Immature natural killer cell (primary cell): ENCODE results near the gene ZC3H7A. TPM values are rescaled to one million over a fixed set of nuclear protein-coding genes. Genes with fewer than 3 reads are reported as not detected.
A peak's percentile ranks its signal among the peaks of the same experiment; 100 is the strongest.
"Not testable (repeated sequence)": the region's sequence is repeated elsewhere in the genome, so short reads cannot be mapped to it uniquely, and the experiment has no call there.

Source experiments
- DNase-seq, 3 donors: peaks; one replicate each; pipeline ENCODE4 v3.0.0; 2022; ENCODE audit warnings: mixed read lengths in 1 of 3
- H3K27ac Mint-ChIP-seq, 6 donors: one replicate each; pipeline ENCODE4 v1.8.0; 2020; ENCODE audit warnings: mixed read lengths in 6 of 6, mild to moderate bottlenecking in 5 of 6, inconsistent platforms in 4 of 6, moderate library complexity in 3 of 6
- H3K27me3 Mint-ChIP-seq, 3 donors: one replicate each; pipeline ENCODE4 v1.8.0; 2020 to 2021; ENCODE audit warnings: low read depth in 3 of 3, mild to moderate bottlenecking in 3 of 3, mixed read lengths in 3 of 3, moderate library complexity in 3 of 3, inconsistent platforms in 1 of 3
- H3K36me3 Mint-ChIP-seq, 3 donors: one replicate each; pipeline ENCODE4 v1.8.0; 2020; ENCODE audit warnings: mixed read lengths in 3 of 3, inconsistent platforms in 2 of 3, mild to moderate bottlenecking in 2 of 3
- H3K4me1 Mint-ChIP-seq, 2 donors: one replicate each; pipeline ENCODE4 v1.8.0; 2020; ENCODE audit warnings: inconsistent platforms in 2 of 2, mild to moderate bottlenecking in 2 of 2, mixed read lengths in 2 of 2, moderate library complexity in 1 of 2
- H3K4me3 Mint-ChIP-seq, 5 donors: one replicate each; pipeline ENCODE4 v1.8.0; 2020; ENCODE audit warnings: mild to moderate bottlenecking in 5 of 5, mixed read lengths in 5 of 5, inconsistent platforms in 3 of 5, moderate library complexity in 3 of 5
- H3K9me3 Mint-ChIP-seq, 6 donors: one replicate each; pipeline ENCODE4 v1.8.0; 2020; ENCODE audit warnings: mild to moderate bottlenecking in 6 of 6, mixed read lengths in 6 of 6, inconsistent platforms in 4 of 6, moderate library complexity in 3 of 6
- polyA plus RNA-seq, 3 donors: library from polyadenylated mRNA; unstranded; fragments of 300-500 nt; fragmentation: Illumina TruSeq; gene quantifications; one replicate each; pipeline ENCODE4 v1.2.3, GENCODE V29; 2021

Gene ZC3H7A
- 10 to 100 TPM; 20.3 to 34.2 (median 29.2) TPM for polyA plus RNA-seq

GRCh38 chr16:11797166-11797956 lies at the start of gene ZC3H7A:
Gene ZC3H7A (minus strand): TSS chr16:11797258. CDS start chr16:11782354, 14,904 bp downstream.
- Mint-ChIP-seq H3K9me3 (no peaks in the 10 kb centered on the region), H3K4me3 (peak within 1 kb of the TSS; percentile 90 to 94 (median 94)), H3K27me3 (peaks cover 5 to 15% (median 12%) of the 10 kb centered on the region in 3 donors), H3K27ac (peak within 1 kb of the TSS; percentile 95 to 99 (median 98)), H3K4me1 (peaks cover 59 to 68% of the 10 kb centered on the region in 2 donors), H3K36me3 (no peaks in the 10 kb centered on the region)
- DNase-seq = peak; percentile 95

GRCh38 chr16:11844499-11844898 lies 47.4 kb upstream of the ZC3H7A start:
- Mint-ChIP-seq H3K9me3 (no peaks in the 10 kb centered on the region), H3K4me3 (no peak overlapping the region), H3K36me3 (peaks cover 15 to 48% (median 23%) of the 10 kb centered on the region in 3 donors), H3K27ac (no peak overlapping the region), H3K27me3 (peaks cover 0 to 1% (median 0%) of the 10 kb centered on the region in 3 donors), H3K4me1 (peaks cover 3 to 16% of the 10 kb centered on the region in 2 donors)
- no peak for DNase-seq

- H3K27me3 Mint-ChIP-seq = peaks cover 0 to 3% (median 0%) of the 10 kb centered on the region in 3 donors
- no peak overlapping the region for H3K27ac Mint-ChIP-seq
- no peak overlapping the region for H3K4me3 Mint-ChIP-seq
- no peak for DNase-seq
- H3K9me3 Mint-ChIP-seq = no peaks in the 10 kb centered on the region
- H3K36me3 Mint-ChIP-seq = peaks cover 17 to 48% (median 25%) of the 10 kb centered on the region in 3 donors
- H3K4me1 Mint-ChIP-seq = peaks cover 1 to 10% of the 10 kb centered on the region in 2 donors
These were observed 46.8 kb upstream of the ZC3H7A start for GRCh38 chr16:11843861-11844260.

DNA sequence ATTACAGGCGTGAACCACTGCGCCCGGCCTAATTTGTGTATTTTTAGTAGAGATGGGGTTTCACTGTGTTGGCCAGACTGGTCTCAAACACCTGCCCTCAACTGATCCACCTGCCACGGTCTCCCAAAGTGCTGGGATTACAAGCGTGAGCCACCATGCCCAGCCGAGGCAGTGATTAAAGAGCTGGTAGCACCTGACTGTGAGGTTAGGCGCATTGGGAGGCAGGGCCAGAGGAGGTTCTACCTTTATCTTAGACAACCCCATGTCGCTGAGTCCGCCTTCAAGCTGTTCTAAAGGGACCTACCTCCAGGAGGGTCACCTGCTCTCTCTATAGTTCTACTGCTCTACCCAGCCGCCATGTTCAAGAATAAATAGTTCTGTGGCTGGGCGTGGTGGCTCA lies 46.1 kb upstream of the ZC3H7A start:
- H3K36me3 Mint-ChIP-seq = peaks cover 17 to 49% (median 25%) of the 10 kb centered on the region in 3 donors
- H3K27me3 Mint-ChIP-seq = peaks cover 0 to 3% (median 0%) of the 10 kb centered on the region in 3 donors
- H3K4me3 Mint-ChIP-seq = no peak overlapping the region
- H3K9me3 Mint-ChIP-seq = no peaks in the 10 kb centered on the region
- H3K27ac Mint-ChIP-seq = no peak overlapping the region
- no peak for DNase-seq
- H3K4me1 Mint-ChIP-seq = peaks cover 0 to 10% of the 10 kb centered on the region in 2 donors

GRCh38 chr16:11841026-11841425 lies 44.0 kb upstream of the ZC3H7A start:
- no peak overlapping the region for H3K27ac Mint-ChIP-seq
- H3K9me3 Mint-ChIP-seq = no peaks in the 10 kb centered on the region
- DNase-seq = no peak
- H3K27me3 Mint-ChIP-seq = peaks cover 0 to 2% (median 2%) of the 10 kb centered on the region in 3 donors
- peaks cover 12 to 44% (median 29%) of the 10 kb centered on the region in 3 donors for H3K36me3 Mint-ChIP-seq
- peaks cover 0 to 10% of the 10 kb centered on the region in 2 donors for H3K4me1 Mint-ChIP-seq
- no peak overlapping the region for H3K4me3 Mint-ChIP-seq

GRCh38 chr16:11836650-11837244 lies 39.7 kb upstream of the ZC3H7A start:
- Mint-ChIP-seq H3K27ac (peak overlapping the region in 1 of 6 donors; percentile 39), H3K27me3 (peaks cover 0 to 4% (median 2%) of the 10 kb centered on the region in 3 donors)

GRCh38 chr16:11835891-11836649 lies 39.0 kb upstream of the ZC3H7A start:
- no peak for DNase-seq
- Mint-ChIP-seq H3K9me3 (no peaks in the 10 kb centered on the region), H3K36me3 (peaks cover 6 to 28% (median 15%) of the 10 kb centered on the region in 3 donors), H3K4me3 (no peak overlapping the region), H3K4me1 (no peaks in the 10 kb centered on the region), H3K27ac (peak overlapping the region in 1 of 6 donors; percentile 8), H3K27me3 (peaks cover 0 to 4% (median 2%) of the 10 kb centered on the region in 3 donors)

More at GRCh38 chr16:11836650-11837244, 39.7 kb upstream of the ZC3H7A start:
- Mint-ChIP-seq H3K4me1 (no peaks in the 10 kb centered on the region), H3K36me3 (peaks cover 6 to 33% (median 19%) of the 10 kb centered on the region in 3 donors), H3K9me3 (no peaks in the 10 kb centered on the region), H3K4me3 (no peak overlapping the region)
- no peak for DNase-seq

DNA sequence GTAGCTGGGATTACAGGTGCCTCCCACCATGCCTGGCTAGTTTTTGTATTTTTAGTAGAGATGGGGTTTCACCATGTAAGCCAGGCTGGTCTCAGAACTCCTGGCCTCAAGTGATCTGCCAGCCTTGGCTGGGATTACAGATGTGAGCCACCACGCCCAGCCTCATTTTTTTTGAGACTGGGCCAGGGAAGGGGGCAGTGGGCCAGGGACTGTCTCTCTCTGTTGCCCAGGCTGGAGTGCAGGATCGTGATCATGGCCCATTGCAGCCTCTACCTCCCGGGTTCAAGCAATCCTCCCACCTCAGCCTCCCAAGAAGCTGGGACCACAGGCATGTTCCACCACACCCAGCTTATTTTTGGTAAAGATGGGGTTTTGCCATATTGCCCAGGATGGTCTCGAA lies 38.3 kb upstream of the ZC3H7A start:
- Mint-ChIP-seq H3K4me3 (no peak overlapping the region), H3K27me3 (peaks cover 0 to 4% (median 2%) of the 10 kb centered on the region in 3 donors), H3K9me3 (no peaks in the 10 kb centered on the region), H3K36me3 (peaks cover 6 to 24% (median 15%) of the 10 kb centered on the region in 3 donors), H3K4me1 (no peaks in the 10 kb centered on the region), H3K27ac (no peak overlapping the region)
- DNase-seq = no peak

- Mint-ChIP-seq H3K27ac (no peak overlapping the region), H3K4me3 (no peak overlapping the region), H3K4me1 (no peaks in the 10 kb centered on the region), H3K36me3 (peaks cover 0 to 13% (median 8%) of the 10 kb centered on the region in 3 donors), H3K27me3 (peaks cover 0 to 4% (median 2%) of the 10 kb centered on the region in 3 donors), H3K9me3 (no peaks in the 10 kb centered on the region)
- DNase-seq = no peak
These were observed 37.1 kb upstream of the ZC3H7A start for GRCh38 chr16:11833951-11834695.

- DNase-seq = no peak
- H3K27me3 Mint-ChIP-seq = peaks cover 0 to 2% (median 2%) of the 10 kb centered on the region in 3 donors
- no peaks in the 10 kb centered on the region for H3K9me3 Mint-ChIP-seq
- no peaks in the 10 kb centered on the region for H3K36me3 Mint-ChIP-seq
- no peak overlapping the region for H3K27ac Mint-ChIP-seq
- no peaks in the 10 kb centered on the region for H3K4me1 Mint-ChIP-seq
- H3K4me3 Mint-ChIP-seq = no peak overlapping the region
These were observed 31.6 kb upstream of the ZC3H7A start for GRCh38 chr16:11828696-11829095.

DNA sequence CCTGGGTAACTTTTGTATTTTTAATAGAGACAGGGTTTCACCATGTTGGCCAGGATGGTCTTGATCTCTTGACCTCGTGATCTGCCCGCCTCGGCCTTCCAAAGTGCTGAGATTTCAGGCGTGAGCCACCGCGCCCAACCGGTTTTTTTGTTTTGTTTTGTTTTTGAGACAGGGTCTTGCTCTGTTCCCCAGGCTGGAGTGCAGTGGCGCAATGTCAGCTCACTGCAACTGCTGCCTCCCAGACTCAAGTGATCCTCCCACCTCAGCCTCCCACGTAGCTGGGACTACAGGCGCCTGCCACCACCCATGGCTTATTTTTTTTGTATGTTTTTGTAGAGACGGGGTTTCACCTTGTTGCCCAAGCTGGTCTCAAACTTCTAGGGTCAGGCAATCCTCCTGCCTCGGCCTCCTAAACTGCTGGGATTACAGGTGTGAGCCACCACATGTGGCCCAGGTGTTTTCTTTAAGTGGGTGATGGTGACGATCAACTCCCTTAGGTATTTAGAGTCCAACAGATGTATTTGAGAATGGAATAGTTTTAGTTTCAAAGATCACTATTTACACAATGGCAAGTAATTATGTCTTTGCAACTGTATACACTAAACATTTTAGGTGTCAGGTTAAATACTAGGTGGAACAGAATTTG lies 28.6 kb upstream of the ZC3H7A start:
- not testable (repeated sequence) for H3K9me3 Mint-ChIP-seq, H3K27me3 Mint-ChIP-seq, DNase-seq, H3K4me1 Mint-ChIP-seq, H3K4me3 Mint-ChIP-seq, H3K27ac Mint-ChIP-seq, H3K36me3 Mint-ChIP-seq

DNA sequence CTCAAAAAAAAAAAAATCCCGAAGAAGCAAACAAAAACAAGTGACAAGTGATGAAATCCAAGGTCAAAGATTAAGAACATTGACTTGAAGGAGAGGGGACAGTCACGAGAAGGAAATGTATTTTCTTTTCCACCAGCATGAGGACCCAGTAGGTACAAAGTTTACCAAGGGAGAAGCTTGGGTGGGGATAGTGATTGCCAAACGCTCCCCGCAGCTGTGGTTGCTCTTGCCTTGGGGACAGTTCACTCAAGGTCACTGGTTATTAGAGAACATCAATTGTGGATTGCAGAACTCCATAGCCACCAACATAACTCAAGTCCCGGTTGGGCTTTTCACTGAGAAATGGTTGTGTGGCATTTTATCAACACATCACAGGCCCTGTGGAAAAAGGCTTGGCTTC lies 27.3 kb upstream of the ZC3H7A start:
- Mint-ChIP-seq H3K27ac (no peak overlapping the region), H3K9me3 (no peaks in the 10 kb centered on the region), H3K4me3 (no peak overlapping the region), H3K36me3 (no peaks in the 10 kb centered on the region), H3K4me1 (no peaks in the 10 kb centered on the region), H3K27me3 (peaks cover 0 to 2% (median 2%) of the 10 kb centered on the region in 3 donors)
- no peak for DNase-seq

GRCh38 chr16:11823645-11824044 lies 26.6 kb upstream of the ZC3H7A start:
- not testable (repeated sequence) for H3K27ac Mint-ChIP-seq, H3K4me3 Mint-ChIP-seq

More at GRCh38 chr16:11823645-11824044, 26.6 kb upstream of the ZC3H7A start:
- H3K4me1 Mint-ChIP-seq, H3K27me3 Mint-ChIP-seq, DNase-seq, H3K36me3 Mint-ChIP-seq, H3K9me3 Mint-ChIP-seq: not testable (repeated sequence)
